Motor neuron (in vitro differentiated cells): Measurements from ENCODE around the gene PTGES2. TPM values are rescaled to one million over a fixed set of nuclear protein-coding genes. Genes with fewer than 3 reads are reported as not detected.

Source experiments
- ATAC-seq, 8 experiments: fragments of 200-7000 bp; cut with Tn5 transposase; replicated peaks in 6 of 8; 2 replicates each; pipeline ENCODE4 v1.8.0; 2021; ENCODE audit warnings: mild to moderate bottlenecking in 8 of 8, moderate library complexity in 8 of 8
- H3K27ac ChIP-seq, 2 donors: fragments of 250-450 bp; sonication (Bioruptor Pico); 2 replicates each; pipeline ENCODE4 v1.9.0; 2021; ENCODE audit warnings: antibody characterized with exemption in 2 of 2, mild to moderate bottlenecking in 2 of 2, moderate library complexity in 1 of 2
- H3K4me1 ChIP-seq, 2 donors: fragments of 250-450 bp; sonication (Bioruptor Pico); replicated peaks in 1 of 2; 2 replicates each; pipeline ENCODE4 v1.6.1; 2021; ENCODE audit warnings: antibody characterized with exemption in 2 of 2, mild to moderate bottlenecking in 2 of 2, moderate library complexity in 1 of 2
- H3K4me3 ChIP-seq, 5 donors: fragments of 250-450 bp; sonication (Bioruptor Pico); 2 replicates each; pipeline ENCODE4 v1.9.0; 2021; ENCODE audit warnings: antibody characterized with exemption in 5 of 5, mild to moderate bottlenecking in 5 of 5, moderate library complexity in 4 of 5
- WGBS, 10 experiments: fragments of 450-650 bp; shearing (Covaris generic); methylation state at CpG; one replicate each; pipeline ENCODE4 v1.0.0; 2022; 5-methylcytosine and 5-hydroxymethylcytosine counted together
- in situ Hi-C, 9 experiments: fragments of 400-800 bp; cut with MboI; loops; one replicate each; pipeline ENCODE4 v1.15.0; 2021; ENCODE audit warnings: low sequenced_read_pairs in 9 of 9, low pct_unique_long_range_greater_than_20kb in 2 of 9; ENCODE audit not compliant: unreplicated experiment in 9 of 9
- total RNA-seq, 8 experiments: library from RNA; unstranded; fragments of 300-600 nt; gene quantifications; 2 replicates each; pipeline versions ENCODE4 v1.2.3 to v1.2.4, GENCODE V29; 2022

PTGES2 gene
- total RNA-seq = 100 to 1,000 TPM in 1 of 8 experiments, 10 to 100 TPM in 7; 42.6 to 111 (median 50.9) TPM

- in situ Hi-C loops = no loop called here
- Histone ChIP-seq H3K4me3 (peak within 1 kb of the TSS; percentile 54 to 96 (median 71)), H3K27ac (peak within 1 kb of the TSS; percentile 97 to 98), H3K4me1 (peaks cover 24 to 32% of the 10 kb centered on the region in 2 donors)
- 0 to 2% (median 0%) methylated on average over 4 to 7 of the region's 56 CpGs; no CpG with 5 or more reads in 7 of the 10 experiments for WGBS, 10 experiments
- peak; percentile 61 to 79 (median 76) for ATAC-seq
These were observed at the start of gene PTGES2 for GRCh38 chr9:128127568-128127989. TSS of gene PTGES2 (minus strand) at chr9:128127729. CDS start at chr9:128127717, 12 bp downstream.

GRCh38 chr9:128175726-128176125 lies 48.2 kb upstream of the PTGES2 start:
- H3K27ac ChIP-seq = no peak overlapping the region
- H3K4me3 ChIP-seq = no peak overlapping the region
- 80 to 100% (median 94%) methylated on average over 1 of the region's 2 CpGs; no CpG with 5 or more reads in 6 of the 10 experiments for WGBS, 10 experiments
- in situ Hi-C loops = no loop called here
- no peaks in the 10 kb centered on the region for H3K4me1 ChIP-seq
- ATAC-seq = peak in 3 of 8 experiments; percentile 46 to 61 (median 53)

- H3K4me1 ChIP-seq = no peaks in the 10 kb centered on the region
- 58 to 100% (median 83%) methylated on average over 1 to 8 of the region's 8 CpGs; no CpG with 5 or more reads in 1 of the 10 experiments for WGBS, 10 experiments
- ATAC-seq = peak in 4 of 8 experiments; percentile 12 to 66 (median 60)
- in situ Hi-C loops = no loop called here
- no peak overlapping the region for H3K27ac ChIP-seq
- H3K4me3 ChIP-seq = no peak overlapping the region
These were observed 47.6 kb upstream of the PTGES2 start for GRCh38 chr9:128175102-128175563.

GRCh38 chr9:128174062-128174461 lies 46.5 kb upstream of the PTGES2 start:
- in situ Hi-C loops = no loop called here
- WGBS, 10 experiments = 86 to 100% (median 100%) methylated on average over 1 to 3 of the region's 4 CpGs; no CpG with 5 or more reads in 6 of the 10 experiments
- H3K27ac ChIP-seq = no peak overlapping the region
- H3K4me3 ChIP-seq = no peak overlapping the region
- no peak for ATAC-seq
- H3K4me1 ChIP-seq = no peaks in the 10 kb centered on the region

- 83 to 100% (median 96%) methylated on average over 1 to 4 of the region's 8 CpGs; no CpG with 5 or more reads in 5 of the 10 experiments for WGBS, 10 experiments
- in situ Hi-C loops = no loop called here
- no peaks in the 10 kb centered on the region for H3K4me1 ChIP-seq
- H3K4me3 ChIP-seq = no peak overlapping the region
- no peak overlapping the region for H3K27ac ChIP-seq
- ATAC-seq = no peak
These were observed 42.4 kb upstream of the PTGES2 start for GRCh38 chr9:128169925-128170324.

GRCh38 chr9:128169492-128169891 lies 42.0 kb upstream of the PTGES2 start:
- WGBS, 10 experiments = 77 to 84% (median 82%) methylated on average over 1 to 6 of the region's 8 CpGs; no CpG with 5 or more reads in 6 of the 10 experiments
- H3K27ac ChIP-seq = no peak overlapping the region
- no peak overlapping the region for H3K4me3 ChIP-seq
- peak in 2 of 8 experiments; percentile 7 to 18 for ATAC-seq
- H3K4me1 ChIP-seq = no peaks in the 10 kb centered on the region
- in situ Hi-C loops = no loop called here

GRCh38 chr9:128168731-128169308 lies 41.3 kb upstream of the PTGES2 start:
- no peak overlapping the region for H3K27ac ChIP-seq
- in situ Hi-C loops = no loop called here
- 30 to 100% (median 92%) methylated on average over 1 to 4 of the region's 8 CpGs; no CpG with 5 or more reads in 2 of the 10 experiments for WGBS, 10 experiments
- no peak overlapping the region for H3K4me3 ChIP-seq
- ATAC-seq = peak in 1 of 8 experiments; percentile 20
- no peaks in the 10 kb centered on the region for H3K4me1 ChIP-seq

GRCh38 chr9:128167209-128167608 lies 39.7 kb upstream of the PTGES2 start:
- no peak overlapping the region for H3K4me3 ChIP-seq
- no peak overlapping the region for H3K27ac ChIP-seq
- ATAC-seq = no peak
- no peaks in the 10 kb centered on the region for H3K4me1 ChIP-seq
- in situ Hi-C loops = no loop called here
- 93 to 100% (median 94%) methylated on average over 2 to 3 of the region's 4 CpGs; no CpG with 5 or more reads in 7 of the 10 experiments for WGBS, 10 experiments

- H3K4me1 ChIP-seq = peaks cover 1 to 2% of the 10 kb centered on the region in 2 donors
- WGBS, 10 experiments = 80 to 94% (median 90%) methylated on average over 1 to 7 of the region's 18 CpGs; no CpG with 5 or more reads in 6 of the 10 experiments
- H3K4me3 ChIP-seq = no peak overlapping the region
- in situ Hi-C loops = no loop called here
- no peak for ATAC-seq
- no peak overlapping the region for H3K27ac ChIP-seq
These were observed 38.6 kb upstream of the PTGES2 start for GRCh38 chr9:128166169-128166568.

- Histone ChIP-seq H3K4me3 (no peak overlapping the region), H3K27ac (peak overlapping the region in 1 of 2 donors; percentile 17), H3K4me1 (peaks cover 4 to 5% of the 10 kb centered on the region in 2 donors)
- ATAC-seq = no peak
- in situ Hi-C loops = no loop called here
- WGBS, 10 experiments = 20 to 100% (median 91%) methylated on average over 2 to 11 of the region's 14 CpGs; no CpG with 5 or more reads in 4 of the 10 experiments
These were observed 36.9 kb upstream of the PTGES2 start for GRCh38 chr9:128164307-128164885.

GRCh38 chr9:128163523-128164306 lies 36.2 kb upstream of the PTGES2 start:
- no peak for ATAC-seq
- in situ Hi-C loops = no loop called here
- WGBS, 10 experiments = 80 to 100% (median 90%) methylated on average over 1 to 2 of the region's 10 CpGs; no CpG with 5 or more reads in 6 of the 10 experiments

GRCh38 chr9:128163027-128163515 lies 35.5 kb upstream of the PTGES2 start:
- in situ Hi-C loops = no loop called here
- no peak for ATAC-seq
- 83 to 100% (median 92%) methylated on average over 1 to 5 of the region's 6 CpGs; no CpG with 5 or more reads in 6 of the 10 experiments for WGBS, 10 experiments
- peaks cover 5 to 6% of the 10 kb centered on the region in 2 donors for H3K4me1 ChIP-seq
- no peak overlapping the region for H3K27ac ChIP-seq
- H3K4me3 ChIP-seq = no peak overlapping the region

More at GRCh38 chr9:128163523-128164306, 36.2 kb upstream of the PTGES2 start:
- Histone ChIP-seq H3K4me1 (peaks cover 5 to 6% of the 10 kb centered on the region in 2 donors), H3K4me3 (no peak overlapping the region), H3K27ac (no peak overlapping the region)
